HCT116 (cell line): ENCODE measurements around the gene RMI2. TPM values are rescaled to one million over a fixed set of nuclear protein-coding genes. Genes with fewer than 3 reads are reported as not detected.

Experiments used
- ATAC-seq: fragments of 200-7000 bp; cut with Tn5 transposase; 2 replicates; pipeline ENCODE4 v1.9.1; 2020; ENCODE audit warnings: mild to moderate bottlenecking, moderate library complexity
- BruUV-seq: library from RNA; stranded (reverse); fragments of 400-500 nt; replicated peaks from 2 replicates; lab custom pipeline; 2021; lab: Mats Ljungman, UMichigan
- CTCF ChIA-PET: fragments of 300-600 bp; sonication (Branson Sonifier 250); formaldehyde crosslinking; loops from one replicate; lab custom pipeline; 2021; ENCODE audit warnings: antibody characterized with exemption; lab: Charles Lee
- POLR2A ChIA-PET: fragments of 300-600, 350-600 bp; sonication (Branson Sonifier 250); formaldehyde crosslinking; loops from one replicate; lab custom pipeline; 2021; ENCODE audit warnings: antibody characterized with exemption; lab: Charles Lee
- RAD21 ChIA-PET, 2 experiments: fragments of 300-600 bp; sonication (Branson Sonifier 250); formaldehyde crosslinking; loops; one replicate each; lab custom pipeline; 2023; ENCODE audit warnings: low total read pairs in 2 of 2; ENCODE audit not compliant: uncharacterized antibody in 2 of 2, unreplicated experiment in 2 of 2, low non-redundant PET in 1 of 2; lab: Charles Lee
- DNase-seq: peaks from one replicate; pipeline ENCODE4 v3.0.0-alpha.2; 2010; ENCODE audit warnings: low read depth, low spot score
- H2AFZ ChIP-seq: fragments of 200-600 bp; shearing (Covaris generic), sonication (generic); 2 replicates; pipeline ENCODE4 v1.6.1; 2017; ENCODE audit warnings: low read depth, mixed run types, mixed read lengths, antibody characterized with exemption, low read length; ENCODE audit not compliant: poor library complexity, severe bottlenecking
- H3K27ac ChIP-seq: 2 replicates; pipeline ENCODE4 v1.5.1; 2012; ENCODE audit warnings: low read depth, low read length
- H3K27me3 ChIP-seq: fragments of 200-600 bp; sonication (generic); 2 replicates; pipeline ENCODE4 v1.6.1; 2016; ENCODE audit warnings: mixed run types, low read length, mixed read lengths; ENCODE audit not compliant: insufficient read depth
- H3K36me3 ChIP-seq, 2 experiments: fragments of 200-500 bp in 1 of 2; fragments of 200-600 bp in 1 of 2; sonication (Bioruptor generic) in 1 of 2; sonication (generic) in 1 of 2; 2 replicates each; pipeline versions ENCODE4 v1.5.1 to v1.6.1; 2014 to 2016; ENCODE audit warnings: low read length in 2 of 2, inconsistent platforms in 1 of 2, mixed read lengths in 1 of 2, mixed run types in 1 of 2; ENCODE audit not compliant: insufficient read depth in 2 of 2, control insufficient read depth in 1 of 2
- H3K4me1 ChIP-seq, 2 experiments: fragments of 200-600 bp in 1 of 2; sonication (generic) in 1 of 2; 2 replicates each; pipeline versions ENCODE4 v1.5.1 to v1.6.1; 2012 to 2017; ENCODE audit warnings: low read length in 2 of 2, inconsistent platforms in 1 of 2, mild to moderate bottlenecking in 1 of 2, mixed read lengths in 1 of 2, mixed run types in 1 of 2, moderate library complexity in 1 of 2; ENCODE audit not compliant: insufficient read depth in 2 of 2, control insufficient read depth in 1 of 2
- H3K4me2 ChIP-seq: fragments of 200-600 bp; sonication (generic); 2 replicates; pipeline ENCODE4 v1.6.1; 2017; ENCODE audit warnings: mixed run types, low read length, mixed read lengths
- H3K4me3 ChIP-seq, 2 experiments: fragments of 200-600 bp in 1 of 2; sonication (generic) in 1 of 2; replicated peaks in 1 of 2; 2 replicates each; pipeline ENCODE4 v1.5.1; 2011 to 2016; ENCODE audit warnings: low read length in 2 of 2, control low read depth in 1 of 2, low read depth in 1 of 2, mild to moderate bottlenecking in 1 of 2, mixed read lengths in 1 of 2, mixed run types in 1 of 2
- H3K79me2 ChIP-seq: fragments of 200-600 bp; sonication (generic); 2 replicates; pipeline ENCODE4 v1.6.1; 2017; ENCODE audit warnings: mild to moderate bottlenecking, mixed run types, low read length, moderate library complexity, mixed read lengths; ENCODE audit not compliant: insufficient read depth
- H3K9ac ChIP-seq: fragments of 200-600 bp; sonication (generic); 2 replicates; pipeline ENCODE4 v1.6.1; 2016; ENCODE audit warnings: low read length, mixed read lengths
- H3K9me2 ChIP-seq: fragments of 200-600 bp; sonication (generic), shearing (Covaris generic); 2 replicates; pipeline ENCODE4 v1.6.1; 2017; ENCODE audit warnings: mixed run types, mild to moderate bottlenecking, moderate library complexity; ENCODE audit not compliant: insufficient read depth
- H3K9me3 ChIP-seq, 2 experiments: fragments of 200-500 bp in 1 of 2; fragments of 200-600 bp in 1 of 2; sonication (Bioruptor generic) in 1 of 2; sonication (generic) in 1 of 2; 2 replicates each; pipeline ENCODE4 v1.6.1; 2014 to 2017; ENCODE audit warnings: low read length in 2 of 2, mixed read lengths in 2 of 2, inconsistent platforms in 1 of 2, low read depth in 1 of 2, mild to moderate bottlenecking in 1 of 2, mixed run types in 1 of 2, moderate library complexity in 1 of 2; ENCODE audit not compliant: control insufficient read depth in 1 of 2, insufficient read depth in 1 of 2
- H4K20me1 ChIP-seq: fragments of 200-600 bp; sonication (generic), shearing (Covaris generic); 2 replicates; pipeline ENCODE4 v1.6.1; 2017; ENCODE audit warnings: mixed run types, mild to moderate bottlenecking, moderate library complexity; ENCODE audit not compliant: insufficient read depth
- POLR2A ChIP-seq: IDR thresholded peaks from 2 replicates; pipeline ENCODE4 v1.7.0; 2011; ENCODE audit warnings: borderline replicate concordance; ENCODE audit not compliant: insufficient read depth, insufficient read length; ENCODE audit errors: extremely low read depth
- POLR2AphosphoS5 ChIP-seq: IDR thresholded peaks from 2 replicates; pipeline ENCODE4 v1.6.1; 2011; ENCODE audit warnings: mild to moderate bottlenecking, low read depth, low read length, moderate library complexity
- SIN3A ChIP-seq: IDR thresholded peaks from 2 replicates; pipeline ENCODE4 v1.6.1; 2012; ENCODE audit warnings: low read depth
- SRF ChIP-seq: IDR thresholded peaks from 2 replicates; pipeline ENCODE4 v1.6.1; 2012; ENCODE audit warnings: low read depth
- ZNF274 ChIP-seq: fragments of 200-500 bp; sonication (Bioruptor generic); IDR thresholded peaks from 2 replicates; pipeline ENCODE4 v1.6.1; 2014; ENCODE audit warnings: mild to moderate bottlenecking, low read depth, low read length, inconsistent platforms
- intact Hi-C: fragments of 100-400 bp; cut with micrococcal nuclease; formaldehyde crosslinking; loops from 2 replicates; pipeline ENCODE4 v1.10.0; 2022
- total RNA-seq: library from RNA; stranded (reverse); gene quantifications from one replicate; pipeline ENCODE4 v1.2.1, GENCODE V29; 2021; ENCODE audit not compliant: unreplicated experiment
- TF ChIP-seq, protein P1 (sequence below): IDR thresholded peaks from 2 replicates; pipeline ENCODE4 v1.6.1; 2012; ENCODE audit warnings: low read depth
- TF ChIP-seq, protein P2 (sequence below), 3 experiments: fragments of 200-600 bp in 1 of 3; sonication (generic) in 1 of 3; IDR thresholded peaks in 2 of 3; conservative IDR thresholded peaks in 1 of 3; 2 replicates each; pipeline ENCODE4 v1.5.1; 2012 to 2017; ENCODE audit warnings: low read depth in 2 of 3, low read length in 2 of 3, antibody characterized with exemption in 1 of 3, borderline replicate concordance in 1 of 3, control low read depth in 1 of 3, mild to moderate bottlenecking in 1 of 3, mixed read lengths in 1 of 3, mixed run types in 1 of 3, moderate library complexity in 1 of 3; ENCODE audit not compliant: insufficient read depth in 1 of 3

RMI2 gene
- total RNA-seq, 1 experiment from 2014 or later: 19.9 TPM

- TF ChIP-seq POLR2AphosphoS5: no peak
- TF ChIP-seq, protein P1, sequence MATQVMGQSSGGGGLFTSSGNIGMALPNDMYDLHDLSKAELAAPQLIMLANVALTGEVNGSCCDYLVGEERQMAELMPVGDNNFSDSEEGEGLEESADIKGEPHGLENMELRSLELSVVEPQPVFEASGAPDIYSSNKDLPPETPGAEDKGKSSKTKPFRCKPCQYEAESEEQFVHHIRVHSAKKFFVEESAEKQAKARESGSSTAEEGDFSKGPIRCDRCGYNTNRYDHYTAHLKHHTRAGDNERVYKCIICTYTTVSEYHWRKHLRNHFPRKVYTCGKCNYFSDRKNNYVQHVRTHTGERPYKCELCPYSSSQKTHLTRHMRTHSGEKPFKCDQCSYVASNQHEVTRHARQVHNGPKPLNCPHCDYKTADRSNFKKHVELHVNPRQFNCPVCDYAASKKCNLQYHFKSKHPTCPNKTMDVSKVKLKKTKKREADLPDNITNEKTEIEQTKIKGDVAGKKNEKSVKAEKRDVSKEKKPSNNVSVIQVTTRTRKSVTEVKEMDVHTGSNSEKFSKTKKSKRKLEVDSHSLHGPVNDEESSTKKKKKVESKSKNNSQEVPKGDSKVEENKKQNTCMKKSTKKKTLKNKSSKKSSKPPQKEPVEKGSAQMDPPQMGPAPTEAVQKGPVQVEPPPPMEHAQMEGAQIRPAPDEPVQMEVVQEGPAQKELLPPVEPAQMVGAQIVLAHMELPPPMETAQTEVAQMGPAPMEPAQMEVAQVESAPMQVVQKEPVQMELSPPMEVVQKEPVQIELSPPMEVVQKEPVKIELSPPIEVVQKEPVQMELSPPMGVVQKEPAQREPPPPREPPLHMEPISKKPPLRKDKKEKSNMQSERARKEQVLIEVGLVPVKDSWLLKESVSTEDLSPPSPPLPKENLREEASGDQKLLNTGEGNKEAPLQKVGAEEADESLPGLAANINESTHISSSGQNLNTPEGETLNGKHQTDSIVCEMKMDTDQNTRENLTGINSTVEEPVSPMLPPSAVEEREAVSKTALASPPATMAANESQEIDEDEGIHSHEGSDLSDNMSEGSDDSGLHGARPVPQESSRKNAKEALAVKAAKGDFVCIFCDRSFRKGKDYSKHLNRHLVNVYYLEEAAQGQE: no peak
- TF ChIP-seq SRF: no peak
- Histone ChIP-seq H3K27me3 (no peaks in the 10 kb centered on the region), H3K4me2 (no peak overlapping the region), H2AFZ (no peak overlapping the region), H3K79me2 (no peaks in the 10 kb centered on the region), H3K27ac (no peak overlapping the region), H3K36me3 (no peaks in the 10 kb centered on the region), H3K4me3 (no peak overlapping the region), H4K20me1 (no peaks in the 10 kb centered on the region), H3K4me1 (peaks cover 15 to 21% of the 10 kb centered on the region in 2 experiments), H3K9ac (no peak overlapping the region), H3K9me3 (no peaks in the 10 kb centered on the region), H3K9me2 (no peaks in the 10 kb centered on the region)
- CTCF ChIA-PET: interaction anchor here (1.2 kb wide), 1 partner anchor 19 kb away, joined by 5 read pairs; no protein-coding TSS in a partner anchor
- no TSS peak for BruUV-seq
- RAD21 ChIA-PET: no interaction called here
- intact Hi-C loops: no loop called here
- DNase-seq (no peak), ATAC-seq (no peak)
- POLR2A ChIA-PET: no interaction called here
Measured at GRCh38 chr16:11353158-11353557, 7.9 kb downstream of the RMI2 start.

DNA sequence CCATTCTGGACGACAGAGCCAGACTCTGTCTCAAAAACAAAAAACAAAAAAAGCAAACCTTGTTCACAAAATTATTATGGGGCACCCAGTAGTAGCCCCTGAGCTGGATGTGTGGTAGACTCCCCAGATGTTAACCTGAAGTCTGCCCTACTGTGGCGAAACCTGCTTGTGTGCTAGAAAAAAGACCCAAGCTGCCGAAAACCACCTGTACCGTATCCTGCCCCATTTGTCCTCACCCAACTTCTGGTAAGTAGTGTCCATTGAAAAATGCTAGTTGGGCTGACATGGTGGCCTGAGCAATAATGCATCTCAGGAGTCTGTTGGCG is 9.1 kb downstream of the RMI2 start:
- Histone ChIP-seq H3K79me2 (no peaks in the 10 kb centered on the region), H3K27me3 (no peaks in the 10 kb centered on the region), H3K9me3 (no peaks in the 10 kb centered on the region), H3K36me3 (no peaks in the 10 kb centered on the region), H3K27ac (no peak overlapping the region), H3K4me1 (peaks cover 26 to 34% of the 10 kb centered on the region in 2 experiments), H3K4me3 (no peak overlapping the region), H3K4me2 (no peak overlapping the region), H3K9ac (no peak overlapping the region), H3K9me2 (no peaks in the 10 kb centered on the region), H4K20me1 (no peaks in the 10 kb centered on the region), H2AFZ (no peak overlapping the region)
- BruUV-seq: no TSS peak
- ATAC-seq (no peak), DNase-seq (no peak)
- POLR2A ChIA-PET: no interaction called here
- intact Hi-C loops: no loop called here
- TF ChIP-seq, protein P2, sequence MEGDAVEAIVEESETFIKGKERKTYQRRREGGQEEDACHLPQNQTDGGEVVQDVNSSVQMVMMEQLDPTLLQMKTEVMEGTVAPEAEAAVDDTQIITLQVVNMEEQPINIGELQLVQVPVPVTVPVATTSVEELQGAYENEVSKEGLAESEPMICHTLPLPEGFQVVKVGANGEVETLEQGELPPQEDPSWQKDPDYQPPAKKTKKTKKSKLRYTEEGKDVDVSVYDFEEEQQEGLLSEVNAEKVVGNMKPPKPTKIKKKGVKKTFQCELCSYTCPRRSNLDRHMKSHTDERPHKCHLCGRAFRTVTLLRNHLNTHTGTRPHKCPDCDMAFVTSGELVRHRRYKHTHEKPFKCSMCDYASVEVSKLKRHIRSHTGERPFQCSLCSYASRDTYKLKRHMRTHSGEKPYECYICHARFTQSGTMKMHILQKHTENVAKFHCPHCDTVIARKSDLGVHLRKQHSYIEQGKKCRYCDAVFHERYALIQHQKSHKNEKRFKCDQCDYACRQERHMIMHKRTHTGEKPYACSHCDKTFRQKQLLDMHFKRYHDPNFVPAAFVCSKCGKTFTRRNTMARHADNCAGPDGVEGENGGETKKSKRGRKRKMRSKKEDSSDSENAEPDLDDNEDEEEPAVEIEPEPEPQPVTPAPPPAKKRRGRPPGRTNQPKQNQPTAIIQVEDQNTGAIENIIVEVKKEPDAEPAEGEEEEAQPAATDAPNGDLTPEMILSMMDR (IDR thresholded peaks at IDR 0.05 in 2 of 3, conservative IDR thresholded peaks at IDR 0.05 in 1 of 3; ENCODE audit: borderline replicate concordance in 1 of 3, insufficient read depth in 1 of 3, low read depth in 2 of 3, low read length in 2 of 3): no peak
- TF ChIP-seq ZNF274 (no peak), SIN3A (no peak), POLR2A (no peak)
- RAD21 ChIA-PET: no interaction called here
- CTCF ChIA-PET: interaction anchor here (1.6 kb wide), 1 partner anchor 99 kb away, joined by 5 read pairs; the partner anchor contains the start of gene SOCS1
